HEK293 (cell line): ENCODE results near the gene BEST2.
A peak's percentile ranks its signal among the peaks of the same experiment; 100 is the strongest.

Source experiments
- EGR2 ChIP-seq: fragments of 450-650 bp; formaldehyde crosslinking; IDR thresholded peaks from 2 replicates; pipeline ENCODE4 v1.5.1; 2016; ENCODE audit warnings: low read depth, missing biosample characterization, missing genetic modification characterization
- GLIS2 ChIP-seq: fragments of 450-650 bp; formaldehyde crosslinking; IDR thresholded peaks from 2 replicates; pipeline ENCODE4 v1.5.1; 2016; ENCODE audit warnings: missing biosample characterization, missing genetic modification characterization
- SP7 ChIP-seq: fragments of 450-650 bp; formaldehyde crosslinking; IDR thresholded peaks from 2 replicates; pipeline ENCODE4 v1.5.1; 2016; ENCODE audit warnings: missing biosample characterization, missing genetic modification characterization
- ZBTB1 ChIP-seq: fragments of 450-650 bp; formaldehyde crosslinking; IDR thresholded peaks from 2 replicates; pipeline ENCODE4 v1.5.1; 2016; ENCODE audit warnings: missing biosample characterization, missing genetic modification characterization
- ZNF146 ChIP-seq: fragments of 450-650 bp; formaldehyde crosslinking; IDR thresholded peaks from 2 replicates; pipeline ENCODE4 v1.5.1; 2016; ENCODE audit warnings: missing biosample characterization, missing genetic modification characterization
- ZNF2 ChIP-seq: fragments of 450-650 bp; formaldehyde crosslinking; IDR thresholded peaks from 2 replicates; pipeline ENCODE4 v1.5.1; 2016; ENCODE audit warnings: missing biosample characterization, missing genetic modification characterization
- ZNF221 ChIP-seq: fragments of 450-650 bp; formaldehyde crosslinking; IDR thresholded peaks from 2 replicates; pipeline ENCODE4 v1.5.1; 2017; ENCODE audit warnings: missing biosample characterization, missing genetic modification characterization, borderline replicate concordance
- ZNF23 ChIP-seq: fragments of 450-650 bp; formaldehyde crosslinking; IDR thresholded peaks from 2 replicates; pipeline ENCODE4 v1.5.1; 2016; ENCODE audit warnings: missing biosample characterization, missing genetic modification characterization, borderline replicate concordance
- ZNF302 ChIP-seq: fragments of 450-650 bp; formaldehyde crosslinking; IDR thresholded peaks from 2 replicates; pipeline ENCODE4 v1.5.1; 2016; ENCODE audit warnings: missing biosample characterization, missing genetic modification characterization, low read depth
- ZNF391 ChIP-seq: fragments of 450-650 bp; formaldehyde crosslinking; IDR thresholded peaks from 2 replicates; pipeline ENCODE4 v1.5.1; 2016; ENCODE audit warnings: low read depth, missing biosample characterization, missing genetic modification characterization, borderline replicate concordance
- ZNF48 ChIP-seq: fragments of 450-650 bp; formaldehyde crosslinking; IDR thresholded peaks from 2 replicates; pipeline ENCODE4 v1.5.1; 2016; ENCODE audit warnings: missing biosample characterization, missing genetic modification characterization
- ZNF529 ChIP-seq: fragments of 450-650 bp; formaldehyde crosslinking; IDR thresholded peaks from 2 replicates; pipeline ENCODE4 v1.5.1; 2017; ENCODE audit warnings: missing genetic modification characterization, missing biosample characterization; ENCODE audit not compliant: insufficient replicate concordance
- ZNF530 ChIP-seq: fragments of 450-650 bp; formaldehyde crosslinking; IDR thresholded peaks from 2 replicates; pipeline ENCODE4 v1.5.1; 2016; ENCODE audit warnings: low read depth, missing biosample characterization, missing genetic modification characterization
- ZNF544 ChIP-seq: fragments of 450-650 bp; formaldehyde crosslinking; IDR thresholded peaks from 2 replicates; pipeline ENCODE4 v1.5.0; 2017; ENCODE audit warnings: missing biosample characterization, missing genetic modification characterization
- ZNF548 ChIP-seq: fragments of 450-650 bp; formaldehyde crosslinking; IDR thresholded peaks from 2 replicates; pipeline ENCODE4 v1.5.1; 2016; ENCODE audit warnings: missing biosample characterization, missing genetic modification characterization
- ZNF571 ChIP-seq: fragments of 450-650 bp; formaldehyde crosslinking; IDR thresholded peaks from 2 replicates; pipeline ENCODE4 v1.5.0; 2017; ENCODE audit warnings: missing biosample characterization, missing genetic modification characterization
- ZNF621 ChIP-seq: fragments of 450-650 bp; formaldehyde crosslinking; IDR thresholded peaks from 2 replicates; pipeline ENCODE4 v1.5.1; 2017; ENCODE audit warnings: missing biosample characterization, missing genetic modification characterization
- ZNF626 ChIP-seq: fragments of 450-650 bp; sonication (Bioruptor Pico); formaldehyde crosslinking; IDR thresholded peaks from 2 replicates; pipeline ENCODE4 v1.5.1; 2018; ENCODE audit warnings: missing biosample characterization, missing genetic modification characterization, inconsistent platforms
- TF ChIP-seq, protein P1 (sequence below): fragments of 450-650 bp; formaldehyde crosslinking; IDR thresholded peaks from 2 replicates; pipeline ENCODE4 v1.5.1; 2016; ENCODE audit warnings: missing biosample characterization, missing genetic modification characterization, borderline replicate concordance
- TF ChIP-seq, protein P2 (sequence below): fragments of 450-650 bp; formaldehyde crosslinking; IDR thresholded peaks from 2 replicates; pipeline ENCODE4 v1.5.1; 2016; ENCODE audit warnings: missing biosample characterization, missing genetic modification characterization
- TF ChIP-seq, protein P3 (sequence below): fragments of 450-650 bp; formaldehyde crosslinking; IDR thresholded peaks from 2 replicates; pipeline ENCODE4 v1.5.1; 2017; ENCODE audit warnings: missing biosample characterization, missing genetic modification characterization
- TF ChIP-seq, protein P4 (sequence below): fragments of 450-650 bp; formaldehyde crosslinking; IDR thresholded peaks from 2 replicates; pipeline ENCODE4 v1.5.1; 2016; ENCODE audit warnings: missing biosample characterization, missing genetic modification characterization, low read depth
- TF ChIP-seq, protein P5 (sequence below): fragments of 450-650 bp; formaldehyde crosslinking; IDR thresholded peaks from 2 replicates; pipeline ENCODE4 v1.5.1; 2016; ENCODE audit warnings: missing biosample characterization, missing genetic modification characterization
- TF ChIP-seq, protein P6 (sequence below): fragments of 450-650 bp; IDR thresholded peaks from 2 replicates; pipeline ENCODE4 v1.5.1; 2018; ENCODE audit warnings: missing biosample characterization, missing genetic modification characterization
- TF ChIP-seq, protein P7 (sequence below): fragments of 450-650 bp; formaldehyde crosslinking; IDR thresholded peaks from 2 replicates; pipeline ENCODE4 v1.5.1; 2016; ENCODE audit warnings: missing biosample characterization, missing genetic modification characterization
- TF ChIP-seq, protein P8 (sequence below): fragments of 450-650 bp; formaldehyde crosslinking; IDR thresholded peaks from 2 replicates; pipeline ENCODE4; 2016; ENCODE audit warnings: missing biosample characterization, missing genetic modification characterization

The BEST2 gene

DNA sequence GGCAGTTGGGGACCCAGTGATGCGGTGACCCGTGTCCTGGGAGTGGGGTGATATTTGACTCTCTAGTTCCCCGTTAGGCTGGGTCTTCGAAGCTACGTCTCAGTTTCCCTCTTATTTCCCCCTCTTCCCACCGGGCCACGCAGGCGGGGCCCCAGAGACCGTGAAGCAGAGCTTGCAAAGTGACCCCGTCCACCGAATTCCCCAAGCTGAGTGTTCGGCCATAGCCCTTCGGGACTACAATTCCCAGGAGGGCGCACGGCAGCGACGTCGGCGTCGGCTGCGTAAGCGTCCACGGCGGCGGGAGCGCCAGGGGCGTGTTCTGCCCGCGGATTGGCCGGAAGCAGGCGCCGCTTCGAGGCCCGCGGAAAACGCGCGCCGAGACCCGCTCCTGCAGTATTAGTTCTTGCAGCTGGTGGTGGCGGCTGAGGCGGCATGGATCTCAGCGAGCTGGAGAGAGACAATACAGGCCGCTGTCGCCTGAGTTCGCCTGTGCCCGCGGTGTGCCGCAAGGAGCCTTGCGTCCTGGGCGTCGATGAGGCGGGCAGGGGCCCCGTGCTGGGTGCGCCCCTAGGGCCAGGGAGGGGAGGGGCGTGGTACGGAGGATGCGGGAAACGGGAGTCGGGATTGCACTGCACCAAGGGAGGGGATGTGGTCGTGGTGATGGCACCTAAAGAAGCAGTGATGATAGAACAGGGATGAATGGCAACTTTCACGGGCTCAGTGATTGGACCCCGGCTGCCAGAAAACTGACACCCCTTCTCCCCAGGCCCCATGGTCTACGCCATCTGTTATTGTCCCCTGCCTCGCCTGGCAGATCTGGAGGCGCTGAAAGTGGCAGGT lies 54.9 kb downstream of the BEST2 start, which contains the start of gene RNASEH2A (continued):
- TF ChIP-seq, protein P1, sequence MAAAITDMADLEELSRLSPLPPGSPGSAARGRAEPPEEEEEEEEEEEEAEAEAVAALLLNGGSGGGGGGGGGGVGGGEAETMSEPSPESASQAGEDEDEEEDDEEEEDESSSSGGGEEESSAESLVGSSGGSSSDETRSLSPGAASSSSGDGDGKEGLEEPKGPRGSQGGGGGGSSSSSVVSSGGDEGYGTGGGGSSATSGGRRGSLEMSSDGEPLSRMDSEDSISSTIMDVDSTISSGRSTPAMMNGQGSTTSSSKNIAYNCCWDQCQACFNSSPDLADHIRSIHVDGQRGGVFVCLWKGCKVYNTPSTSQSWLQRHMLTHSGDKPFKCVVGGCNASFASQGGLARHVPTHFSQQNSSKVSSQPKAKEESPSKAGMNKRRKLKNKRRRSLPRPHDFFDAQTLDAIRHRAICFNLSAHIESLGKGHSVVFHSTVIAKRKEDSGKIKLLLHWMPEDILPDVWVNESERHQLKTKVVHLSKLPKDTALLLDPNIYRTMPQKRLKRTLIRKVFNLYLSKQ: peak; percentile 6; the same call in 1 of the 2 replicates
- TF ChIP-seq SP7 (tag by site-specific recombination) (peak; percentile 85; the same call in 1 of the 2 replicates), ZNF2 (tag by site-specific recombination) (peak; percentile 77), ZNF544 (tag by site-specific recombination) (no peak), GLIS2 (tag by site-specific recombination) (no peak), ZNF548 (tag by site-specific recombination) (no peak), ZNF621 (tag by site-specific recombination) (no peak), ZNF391 (tag by site-specific recombination) (0 out of 2 replicates have a peak, but pooled peaks have one; percentile 61), ZNF529 (tag by site-specific recombination) (no peak), ZBTB1 (tag by site-specific recombination) (no peak), ZNF23 (tag by site-specific recombination) (no peak), ZNF48 (no peak), EGR2 (tag by site-specific recombination) (no peak), ZNF530 (no peak), ZNF146 (tag by site-specific recombination) (no peak; the same call in 1 of the 2 replicates), ZNF626 (tag by site-specific recombination) (no peak), ZNF221 (tag by site-specific recombination) (no peak), ZNF571 (tag by site-specific recombination) (no peak), ZNF302 (tag by site-specific recombination) (no peak)
- TF ChIP-seq, protein P2, sequence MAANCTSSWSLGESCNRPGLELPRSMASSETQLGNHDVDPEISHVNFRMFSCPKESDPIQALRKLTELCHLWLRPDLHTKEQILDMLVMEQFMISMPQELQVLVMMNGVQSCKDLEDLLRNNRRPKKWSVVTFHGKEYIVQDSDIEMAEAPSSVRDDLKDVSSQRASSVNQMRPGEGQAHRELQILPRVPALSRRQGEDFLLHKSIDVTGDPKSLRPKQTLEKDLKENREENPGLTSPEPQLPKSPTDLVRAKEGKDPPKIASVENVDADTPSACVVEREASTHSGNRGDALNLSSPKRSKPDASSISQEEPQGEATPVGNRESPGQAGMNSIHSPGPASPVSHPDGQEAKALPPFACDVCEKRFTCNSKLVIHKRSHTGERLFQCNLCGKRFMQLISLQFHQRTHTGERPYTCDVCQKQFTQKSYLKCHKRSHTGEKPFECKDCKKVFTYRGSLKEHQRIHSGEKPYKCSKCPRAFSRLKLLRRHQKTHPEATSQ (tag by site-specific recombination): peak; percentile 69; the same call in 1 of the 2 replicates
- TF ChIP-seq, protein P3, sequence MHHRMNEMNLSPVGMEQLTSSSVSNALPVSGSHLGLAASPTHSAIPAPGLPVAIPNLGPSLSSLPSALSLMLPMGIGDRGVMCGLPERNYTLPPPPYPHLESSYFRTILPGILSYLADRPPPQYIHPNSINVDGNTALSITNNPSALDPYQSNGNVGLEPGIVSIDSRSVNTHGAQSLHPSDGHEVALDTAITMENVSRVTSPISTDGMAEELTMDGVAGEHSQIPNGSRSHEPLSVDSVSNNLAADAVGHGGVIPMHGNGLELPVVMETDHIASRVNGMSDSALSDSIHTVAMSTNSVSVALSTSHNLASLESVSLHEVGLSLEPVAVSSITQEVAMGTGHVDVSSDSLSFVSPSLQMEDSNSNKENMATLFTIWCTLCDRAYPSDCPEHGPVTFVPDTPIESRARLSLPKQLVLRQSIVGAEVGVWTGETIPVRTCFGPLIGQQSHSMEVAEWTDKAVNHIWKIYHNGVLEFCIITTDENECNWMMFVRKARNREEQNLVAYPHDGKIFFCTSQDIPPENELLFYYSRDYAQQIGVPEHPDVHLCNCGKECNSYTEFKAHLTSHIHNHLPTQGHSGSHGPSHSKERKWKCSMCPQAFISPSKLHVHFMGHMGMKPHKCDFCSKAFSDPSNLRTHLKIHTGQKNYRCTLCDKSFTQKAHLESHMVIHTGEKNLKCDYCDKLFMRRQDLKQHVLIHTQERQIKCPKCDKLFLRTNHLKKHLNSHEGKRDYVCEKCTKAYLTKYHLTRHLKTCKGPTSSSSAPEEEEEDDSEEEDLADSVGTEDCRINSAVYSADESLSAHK: peak; percentile 34; the same call in 1 of the 2 replicates
- TF ChIP-seq, protein P4, sequence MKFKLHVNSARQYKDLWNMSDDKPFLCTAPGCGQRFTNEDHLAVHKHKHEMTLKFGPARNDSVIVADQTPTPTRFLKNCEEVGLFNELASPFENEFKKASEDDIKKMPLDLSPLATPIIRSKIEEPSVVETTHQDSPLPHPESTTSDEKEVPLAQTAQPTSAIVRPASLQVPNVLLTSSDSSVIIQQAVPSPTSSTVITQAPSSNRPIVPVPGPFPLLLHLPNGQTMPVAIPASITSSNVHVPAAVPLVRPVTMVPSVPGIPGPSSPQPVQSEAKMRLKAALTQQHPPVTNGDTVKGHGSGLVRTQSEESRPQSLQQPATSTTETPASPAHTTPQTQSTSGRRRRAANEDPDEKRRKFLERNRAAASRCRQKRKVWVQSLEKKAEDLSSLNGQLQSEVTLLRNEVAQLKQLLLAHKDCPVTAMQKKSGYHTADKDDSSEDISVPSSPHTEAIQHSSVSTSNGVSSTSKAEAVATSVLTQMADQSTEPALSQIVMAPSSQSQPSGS (tag by site-specific recombination): no peak
- TF ChIP-seq, protein P5, sequence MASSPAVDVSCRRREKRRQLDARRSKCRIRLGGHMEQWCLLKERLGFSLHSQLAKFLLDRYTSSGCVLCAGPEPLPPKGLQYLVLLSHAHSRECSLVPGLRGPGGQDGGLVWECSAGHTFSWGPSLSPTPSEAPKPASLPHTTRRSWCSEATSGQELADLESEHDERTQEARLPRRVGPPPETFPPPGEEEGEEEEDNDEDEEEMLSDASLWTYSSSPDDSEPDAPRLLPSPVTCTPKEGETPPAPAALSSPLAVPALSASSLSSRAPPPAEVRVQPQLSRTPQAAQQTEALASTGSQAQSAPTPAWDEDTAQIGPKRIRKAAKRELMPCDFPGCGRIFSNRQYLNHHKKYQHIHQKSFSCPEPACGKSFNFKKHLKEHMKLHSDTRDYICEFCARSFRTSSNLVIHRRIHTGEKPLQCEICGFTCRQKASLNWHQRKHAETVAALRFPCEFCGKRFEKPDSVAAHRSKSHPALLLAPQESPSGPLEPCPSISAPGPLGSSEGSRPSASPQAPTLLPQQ: peak; percentile 89
- TF ChIP-seq, protein P6, sequence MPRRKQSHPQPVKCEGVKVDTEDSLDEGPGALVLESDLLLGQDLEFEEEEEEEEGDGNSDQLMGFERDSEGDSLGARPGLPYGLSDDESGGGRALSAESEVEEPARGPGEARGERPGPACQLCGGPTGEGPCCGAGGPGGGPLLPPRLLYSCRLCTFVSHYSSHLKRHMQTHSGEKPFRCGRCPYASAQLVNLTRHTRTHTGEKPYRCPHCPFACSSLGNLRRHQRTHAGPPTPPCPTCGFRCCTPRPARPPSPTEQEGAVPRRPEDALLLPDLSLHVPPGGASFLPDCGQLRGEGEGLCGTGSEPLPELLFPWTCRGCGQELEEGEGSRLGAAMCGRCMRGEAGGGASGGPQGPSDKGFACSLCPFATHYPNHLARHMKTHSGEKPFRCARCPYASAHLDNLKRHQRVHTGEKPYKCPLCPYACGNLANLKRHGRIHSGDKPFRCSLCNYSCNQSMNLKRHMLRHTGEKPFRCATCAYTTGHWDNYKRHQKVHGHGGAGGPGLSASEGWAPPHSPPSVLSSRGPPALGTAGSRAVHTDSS (tag by site-specific recombination): no peak
- TF ChIP-seq, protein P7, sequence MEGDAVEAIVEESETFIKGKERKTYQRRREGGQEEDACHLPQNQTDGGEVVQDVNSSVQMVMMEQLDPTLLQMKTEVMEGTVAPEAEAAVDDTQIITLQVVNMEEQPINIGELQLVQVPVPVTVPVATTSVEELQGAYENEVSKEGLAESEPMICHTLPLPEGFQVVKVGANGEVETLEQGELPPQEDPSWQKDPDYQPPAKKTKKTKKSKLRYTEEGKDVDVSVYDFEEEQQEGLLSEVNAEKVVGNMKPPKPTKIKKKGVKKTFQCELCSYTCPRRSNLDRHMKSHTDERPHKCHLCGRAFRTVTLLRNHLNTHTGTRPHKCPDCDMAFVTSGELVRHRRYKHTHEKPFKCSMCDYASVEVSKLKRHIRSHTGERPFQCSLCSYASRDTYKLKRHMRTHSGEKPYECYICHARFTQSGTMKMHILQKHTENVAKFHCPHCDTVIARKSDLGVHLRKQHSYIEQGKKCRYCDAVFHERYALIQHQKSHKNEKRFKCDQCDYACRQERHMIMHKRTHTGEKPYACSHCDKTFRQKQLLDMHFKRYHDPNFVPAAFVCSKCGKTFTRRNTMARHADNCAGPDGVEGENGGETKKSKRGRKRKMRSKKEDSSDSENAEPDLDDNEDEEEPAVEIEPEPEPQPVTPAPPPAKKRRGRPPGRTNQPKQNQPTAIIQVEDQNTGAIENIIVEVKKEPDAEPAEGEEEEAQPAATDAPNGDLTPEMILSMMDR (tag by site-specific recombination): peak; percentile 86
- TF ChIP-seq, protein P8, sequence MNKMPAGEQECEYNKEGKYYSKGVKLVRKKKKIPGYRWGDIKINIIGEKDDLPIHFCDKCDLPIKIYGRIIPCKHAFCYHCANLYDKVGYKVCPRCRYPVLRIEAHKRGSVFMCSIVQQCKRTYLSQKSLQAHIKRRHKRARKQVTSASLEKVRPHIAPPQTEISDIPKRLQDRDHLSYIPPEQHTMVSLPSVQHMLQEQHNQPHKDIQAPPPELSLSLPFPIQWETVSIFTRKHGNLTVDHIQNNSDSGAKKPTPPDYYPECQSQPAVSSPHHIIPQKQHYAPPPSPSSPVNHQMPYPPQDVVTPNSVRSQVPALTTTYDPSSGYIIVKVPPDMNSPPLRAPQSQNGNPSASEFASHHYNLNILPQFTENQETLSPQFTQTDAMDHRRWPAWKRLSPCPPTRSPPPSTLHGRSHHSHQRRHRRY (tag by site-specific recombination): no peak
